ENCODE measurements around the gene IGFBP2.

DNA sequence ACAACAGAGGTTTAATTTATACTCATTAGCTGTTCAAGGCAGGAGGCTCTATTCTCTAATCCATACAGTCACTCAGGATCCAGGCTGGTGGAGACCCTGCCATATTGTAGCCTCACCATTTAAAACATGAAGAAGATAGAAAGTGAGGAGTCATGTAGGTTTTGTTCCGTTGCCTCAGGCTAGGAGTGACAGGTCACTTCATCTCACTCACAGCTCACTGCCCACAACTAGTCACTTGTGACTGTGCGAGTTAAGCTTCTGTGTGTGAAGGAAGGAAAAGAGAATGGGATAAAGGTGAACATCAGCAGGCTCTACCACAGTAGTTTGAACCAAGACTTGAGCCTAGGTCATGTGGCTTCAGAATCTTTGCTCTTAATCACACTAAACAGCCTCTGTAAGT is 9.0 kb upstream of the IGFBP2 start:
- TF ChIP-seq CTCF (conservative IDR thresholded peaks at IDR 0.05) (no peak), ZFX (IDR thresholded peaks at IDR 0.05) (no peak)
